GM23338 (cell line): ENCODE data around the gene PF4V1. TPM values are rescaled to one million over a fixed set of nuclear protein-coding genes. Genes with fewer than 3 reads are reported as not detected.

Source experiments
- ATAC-seq: fragments of 200-7000 bp; cut with Tn5 transposase; 3 replicates; pipeline ENCODE4 v1.9.1; 2020
- DNase-seq: peaks from one replicate; pipeline ENCODE4 v3.0.0-alpha.2; 2015; ENCODE audit warnings: low spot score
- H2AFZ ChIP-seq: fragments of 200-600 bp; sonication (generic); 2 replicates; pipeline ENCODE4 v1.8.0; 2016; ENCODE audit warnings: antibody characterized with exemption, mild to moderate bottlenecking, moderate library complexity
- H3F3A ChIP-seq: fragments of 200-600 bp; sonication (generic); replicated peaks from 2 replicates; pipeline ENCODE4 v1.8.0; 2017; ENCODE audit warnings: antibody characterized with exemption, mixed run types, low read depth
- H3K27ac ChIP-seq: fragments of 200-600 bp; sonication (generic); 2 replicates; pipeline ENCODE4 v1.6.1; 2016; ENCODE audit warnings: low read depth
- H3K27me3 ChIP-seq: fragments of 200-600 bp; sonication (generic); 2 replicates; pipeline ENCODE4 v1.8.0; 2016; ENCODE audit warnings: mild to moderate bottlenecking, mixed run types, moderate library complexity; ENCODE audit not compliant: insufficient read depth
- H3K36me3 ChIP-seq: fragments of 200-600 bp; sonication (generic); 2 replicates; pipeline ENCODE4 v1.8.0; 2016; ENCODE audit warnings: mild to moderate bottlenecking; ENCODE audit not compliant: insufficient read depth
- H3K4me1 ChIP-seq: fragments of 200-600 bp; sonication (generic); 2 replicates; pipeline ENCODE4 v1.8.0; 2016; ENCODE audit warnings: mild to moderate bottlenecking, moderate library complexity; ENCODE audit not compliant: insufficient read depth
- H3K4me2 ChIP-seq: fragments of 200-600 bp; sonication (generic); 2 replicates; pipeline ENCODE4 v1.7.1; 2017; ENCODE audit warnings: mixed run types
- H3K4me3 ChIP-seq: fragments of 200-600 bp; sonication (generic); 2 replicates; pipeline ENCODE4 v1.6.1; 2016; ENCODE audit warnings: mixed run types
- H3K79me2 ChIP-seq: fragments of 200-600 bp; sonication (generic); replicated peaks from 2 replicates; pipeline ENCODE4 v1.8.0; 2017; ENCODE audit warnings: mild to moderate bottlenecking; ENCODE audit not compliant: insufficient read depth
- H3K9me2 ChIP-seq: fragments of 200-600 bp; sonication (generic); 2 replicates; pipeline ENCODE4 v1.8.0; 2017; ENCODE audit not compliant: insufficient read depth
- H4K20me1 ChIP-seq: fragments of 200-600 bp; sonication (generic); replicated peaks from 2 replicates; pipeline ENCODE4 v1.8.0; 2017; ENCODE audit warnings: mild to moderate bottlenecking; ENCODE audit not compliant: insufficient read depth
- H3K27ac Mint-ChIP-seq: 2 replicates; pipeline ENCODE4 v1.8.0; 2020; ENCODE audit warnings: inconsistent platforms, mild to moderate bottlenecking, moderate library complexity, mixed read lengths
- H3K27me3 Mint-ChIP-seq: 3 replicates; pipeline ENCODE4 v1.8.0; 2022; ENCODE audit warnings: low read depth, mild to moderate bottlenecking, moderate library complexity, mixed read lengths, inconsistent platforms; ENCODE audit not compliant: insufficient read depth, poor library complexity
- H3K36me3 Mint-ChIP-seq: 3 replicates; pipeline ENCODE4 v1.8.0; 2021; ENCODE audit warnings: low read depth, mild to moderate bottlenecking, inconsistent platforms, moderate library complexity, mixed read lengths
- H3K4me1 Mint-ChIP-seq: 3 replicates; pipeline ENCODE4 v1.8.0; 2020; ENCODE audit warnings: mild to moderate bottlenecking, inconsistent platforms, mixed read lengths
- H3K4me3 Mint-ChIP-seq: 3 replicates; pipeline ENCODE4 v1.8.0; 2021; ENCODE audit warnings: moderate library complexity, mild to moderate bottlenecking, inconsistent platforms, mixed read lengths
- H3K9me3 Mint-ChIP-seq: 3 replicates; pipeline ENCODE4 v1.8.0; 2020; ENCODE audit warnings: moderate library complexity, mild to moderate bottlenecking, inconsistent platforms, mixed read lengths
- CREB1 ChIP-seq: fragments of 250-450 bp; sonication (Bioruptor Pico); IDR thresholded peaks from 2 replicates; pipeline ENCODE4 v1.5.0; 2020; ENCODE audit warnings: low read depth, mild to moderate bottlenecking, moderate library complexity
- ETS1 ChIP-seq: IDR thresholded peaks from 2 replicates; pipeline ENCODE4 v1.6.1; 2016; ENCODE audit warnings: antibody characterized with exemption
- EZH2 ChIP-seq: fragments of 200-600 bp; sonication (generic); IDR thresholded peaks from one replicate; pipeline ENCODE4 v1.8.0; 2017; ENCODE audit warnings: antibody characterized with exemption, mild to moderate bottlenecking, low read depth; ENCODE audit not compliant: unreplicated experiment
- EZH2phosphoT487 ChIP-seq: fragments of 200-600 bp; sonication (generic); IDR thresholded peaks from one replicate; pipeline ENCODE4 v1.8.1; 2018; ENCODE audit warnings: antibody characterized with exemption; ENCODE audit not compliant: unreplicated experiment
- NANOG ChIP-seq: IDR thresholded peaks from 2 replicates; pipeline ENCODE4 v1.6.1; 2016; ENCODE audit warnings: antibody characterized with exemption, borderline replicate concordance
- POLR2AphosphoS5 ChIP-seq: IDR thresholded peaks from 2 replicates; pipeline ENCODE4 v1.6.1; 2016; ENCODE audit warnings: antibody characterized with exemption, low read depth
- ZNF114 ChIP-seq: fragments of 250-450 bp; sonication (Bioruptor Pico); IDR thresholded peaks from 2 replicates; pipeline ENCODE4 v1.5.0; 2020; ENCODE audit warnings: mild to moderate bottlenecking, moderate library complexity
- ZNF331 ChIP-seq: fragments of 250-450 bp; sonication (Bioruptor Pico); IDR thresholded peaks from 2 replicates; pipeline ENCODE4 v1.5.0; 2020; ENCODE audit warnings: low read depth, mild to moderate bottlenecking, moderate library complexity
- ZNF462 ChIP-seq: fragments of 250-450 bp; sonication (Bioruptor Pico); IDR thresholded peaks from 2 replicates; pipeline ENCODE4 v1.5.0; 2020; ENCODE audit warnings: mild to moderate bottlenecking, moderate library complexity
- polyA plus RNA-seq: library from polyadenylated mRNA; unstranded; fragments of >200 nt; fragmentation: Nextera tagmentation; extraction: Ambion mirVana; gene quantifications from 2 replicates; pipeline ENCODE4 v1.2.1, GENCODE V29; 2016
- total RNA-seq: library from RNA; depleted of rRNA; stranded (reverse); fragments of >200 nt; shearing (Covaris generic); gene quantifications from 2 replicates; pipeline ENCODE4 v1.2.3, GENCODE V29; 2014
- TF ChIP-seq, protein P1 (sequence below), 2 experiments: fragments of 200-600 bp in 1 of 2; sonication (generic) in 1 of 2; conservative IDR thresholded peaks; 2 replicates each; pipeline versions ENCODE4 v1.5.1 to v1.6.1; 2016 to 2017; ENCODE audit warnings: antibody characterized with exemption in 2 of 2, low read depth in 2 of 2, mild to moderate bottlenecking in 2 of 2, moderate library complexity in 1 of 2

Gene PF4V1
- total and polyA plus RNA-seq, 2 experiments from 2014 or later: 0.66 TPM; not detected in 1

DNA sequence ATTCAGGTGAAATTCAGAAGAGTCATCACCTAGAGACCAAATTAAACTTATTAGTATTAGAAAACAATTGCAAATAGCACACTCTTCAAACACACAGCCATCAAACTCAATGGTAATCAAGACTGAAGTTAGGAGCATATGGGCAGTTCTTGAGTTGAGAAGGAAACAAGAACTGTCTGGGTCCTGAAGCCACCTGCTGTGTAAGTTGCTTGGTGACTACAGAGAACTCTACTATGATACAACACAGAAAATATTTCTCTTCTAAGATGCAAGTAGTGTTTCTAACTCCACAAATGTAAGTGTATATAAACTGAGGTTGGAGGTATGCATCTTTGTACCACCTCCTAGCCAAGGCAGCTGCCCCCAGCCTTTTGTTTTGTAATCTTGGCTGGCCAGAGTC, 325 bp upstream of the PF4V1 start (continued):
- TF ChIP-seq, protein P1, sequence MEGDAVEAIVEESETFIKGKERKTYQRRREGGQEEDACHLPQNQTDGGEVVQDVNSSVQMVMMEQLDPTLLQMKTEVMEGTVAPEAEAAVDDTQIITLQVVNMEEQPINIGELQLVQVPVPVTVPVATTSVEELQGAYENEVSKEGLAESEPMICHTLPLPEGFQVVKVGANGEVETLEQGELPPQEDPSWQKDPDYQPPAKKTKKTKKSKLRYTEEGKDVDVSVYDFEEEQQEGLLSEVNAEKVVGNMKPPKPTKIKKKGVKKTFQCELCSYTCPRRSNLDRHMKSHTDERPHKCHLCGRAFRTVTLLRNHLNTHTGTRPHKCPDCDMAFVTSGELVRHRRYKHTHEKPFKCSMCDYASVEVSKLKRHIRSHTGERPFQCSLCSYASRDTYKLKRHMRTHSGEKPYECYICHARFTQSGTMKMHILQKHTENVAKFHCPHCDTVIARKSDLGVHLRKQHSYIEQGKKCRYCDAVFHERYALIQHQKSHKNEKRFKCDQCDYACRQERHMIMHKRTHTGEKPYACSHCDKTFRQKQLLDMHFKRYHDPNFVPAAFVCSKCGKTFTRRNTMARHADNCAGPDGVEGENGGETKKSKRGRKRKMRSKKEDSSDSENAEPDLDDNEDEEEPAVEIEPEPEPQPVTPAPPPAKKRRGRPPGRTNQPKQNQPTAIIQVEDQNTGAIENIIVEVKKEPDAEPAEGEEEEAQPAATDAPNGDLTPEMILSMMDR (conservative IDR thresholded peaks at IDR 0.05; ENCODE audit: low read depth in 2 of 2): no peak
- TF ChIP-seq NANOG (no peak), EZH2 (no peak)

GRCh38 chr4:73853718-73854473, 800 bp downstream of the PF4V1 start:
- no peaks in the 10 kb centered on the region for H3F3A ChIP-seq
- no peaks in the 10 kb centered on the region for H4K20me1 ChIP-seq
- no peak for DNase-seq
- Mint-ChIP-seq H3K36me3 (no peaks in the 10 kb centered on the region), H3K27me3 (peaks cover 4% of the 10 kb centered on the region), H3K27ac (no peak overlapping the region), H3K9me3 (no peaks in the 10 kb centered on the region), H3K4me3 (peak overlapping the region; percentile 3; the same call in 1 of the 3 replicates), H3K4me1 (peaks cover 8% of the 10 kb centered on the region)
- H3K4me1 ChIP-seq: peaks cover 7% of the 10 kb centered on the region; the same call in 1 of the 2 replicates
- peak overlapping the region; percentile 40; the same call in 1 of the 2 replicates for H3K4me2 ChIP-seq
- H3K27ac ChIP-seq: no peak overlapping the region
- H3K27me3 ChIP-seq: peaks cover 10% of the 10 kb centered on the region; the same call in 1 of the 2 replicates
- peak; percentile 59 for ATAC-seq
- H3K36me3 ChIP-seq: no peaks in the 10 kb centered on the region
- H3K9me2 ChIP-seq: no peaks in the 10 kb centered on the region
- H3K4me3 ChIP-seq: peak overlapping the region; percentile 23; the same call in 1 of the 2 replicates
- TF ChIP-seq CREB1 (CRISPR knock-in tag) (no peak), ZNF331 (CRISPR knock-in tag) (no peak), POLR2AphosphoS5 (no peak), ZNF462 (CRISPR knock-in tag) (no peak), ETS1 (no peak), EZH2phosphoT487 (no peak), ZNF114 (no peak), EZH2 (no peak)
- TF ChIP-seq, protein P1 (conservative IDR thresholded peaks at IDR 0.05; ENCODE audit: low read depth in 2 of 2): no peak
- peak overlapping the region; percentile 83; the same call in 1 of the 2 replicates for H2AFZ ChIP-seq
- H3K79me2 ChIP-seq: no peaks in the 10 kb centered on the region
